Measurements from ENCODE around the gene DNM2. TPM values are rescaled to one million over a fixed set of nuclear protein-coding genes. Genes with fewer than 3 reads are reported as not detected.

DNM2 gene
- total RNA-seq, 1 experiment from 2014 or later, result 188 TPM

GRCh38 chr19:10683582-10683981, 34.3 kb upstream of the DNM2 start:
- no peak overlapping the region for H2AFZ ChIP-seq
- no peaks in the 10 kb centered on the region for H3K9me3 ChIP-seq (ENCODE audit: insufficient read depth, low read depth)
- no peak for TF ChIP-seq EZH2 (IDR thresholded peaks at IDR 0.05; ENCODE audit: low read depth)
- TF ChIP-seq, protein P1, sequence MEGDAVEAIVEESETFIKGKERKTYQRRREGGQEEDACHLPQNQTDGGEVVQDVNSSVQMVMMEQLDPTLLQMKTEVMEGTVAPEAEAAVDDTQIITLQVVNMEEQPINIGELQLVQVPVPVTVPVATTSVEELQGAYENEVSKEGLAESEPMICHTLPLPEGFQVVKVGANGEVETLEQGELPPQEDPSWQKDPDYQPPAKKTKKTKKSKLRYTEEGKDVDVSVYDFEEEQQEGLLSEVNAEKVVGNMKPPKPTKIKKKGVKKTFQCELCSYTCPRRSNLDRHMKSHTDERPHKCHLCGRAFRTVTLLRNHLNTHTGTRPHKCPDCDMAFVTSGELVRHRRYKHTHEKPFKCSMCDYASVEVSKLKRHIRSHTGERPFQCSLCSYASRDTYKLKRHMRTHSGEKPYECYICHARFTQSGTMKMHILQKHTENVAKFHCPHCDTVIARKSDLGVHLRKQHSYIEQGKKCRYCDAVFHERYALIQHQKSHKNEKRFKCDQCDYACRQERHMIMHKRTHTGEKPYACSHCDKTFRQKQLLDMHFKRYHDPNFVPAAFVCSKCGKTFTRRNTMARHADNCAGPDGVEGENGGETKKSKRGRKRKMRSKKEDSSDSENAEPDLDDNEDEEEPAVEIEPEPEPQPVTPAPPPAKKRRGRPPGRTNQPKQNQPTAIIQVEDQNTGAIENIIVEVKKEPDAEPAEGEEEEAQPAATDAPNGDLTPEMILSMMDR (conservative IDR thresholded peaks at IDR 0.05), result no peak
- peaks cover 84% of the 10 kb centered on the region for H4K20me1 ChIP-seq (ENCODE audit: insufficient read depth)
- no peaks in the 10 kb centered on the region for H3K27me3 ChIP-seq (ENCODE audit: insufficient read depth, low read depth)
- H3K79me2 ChIP-seq (ENCODE audit: low read depth), result peaks cover 26% of the 10 kb centered on the region; the same call in 1 of the 2 replicates
- H3K4me1 ChIP-seq (replicated peaks; ENCODE audit: insufficient read depth), result no peaks in the 10 kb centered on the region
- POLR2A ChIA-PET (ENCODE audit: unreplicated experiment), result no interaction called here
- no peak for DNase-seq
- H3K27ac ChIP-seq, result no peak overlapping the region
- peaks cover 49% of the 10 kb centered on the region for H3F3A ChIP-seq (ENCODE audit: insufficient read depth, low read depth)
- H3K36me3 ChIP-seq (ENCODE audit: low read depth), result peaks cover 60% of the 10 kb centered on the region
- CTCF ChIA-PET, result no interaction called here
- H3K4me2 ChIP-seq, result no peak overlapping the region
- H3K9me2 ChIP-seq (ENCODE audit: insufficient read depth), result no peaks in the 10 kb centered on the region
- TSS peak; percentile 3 for BruUV-seq (replicated peaks)
- intact Hi-C loops (cut with micrococcal nuclease; ENCODE audit: unreplicated experiment), result no loop called here
- H3K4me3 ChIP-seq, result no peak overlapping the region

DNA sequence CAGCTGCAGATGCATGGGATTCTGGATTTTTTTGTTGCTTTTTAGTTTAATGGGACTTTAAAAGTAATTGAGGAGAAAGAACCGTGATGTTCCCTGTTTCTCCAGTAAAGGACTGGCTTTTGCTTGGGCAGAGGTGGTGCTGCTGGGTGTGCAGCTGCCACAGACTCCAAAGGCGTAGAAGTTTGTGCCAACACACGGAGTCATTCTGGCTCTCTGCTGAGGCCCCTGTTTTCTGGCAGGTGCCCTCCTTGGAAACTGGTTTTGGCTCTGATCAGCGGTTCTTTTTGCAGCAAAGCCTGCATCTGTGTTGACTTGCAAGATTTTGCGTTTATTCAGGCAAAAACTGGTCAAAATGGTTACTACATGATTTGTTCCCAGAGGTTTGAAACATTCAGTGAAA, 32.7 kb upstream of the DNM2 start:
- peaks cover 17% of the 10 kb centered on the region; the same call in 1 of the 2 replicates for H3K79me2 ChIP-seq (ENCODE audit: low read depth)
- no peaks in the 10 kb centered on the region for H3K9me2 ChIP-seq (ENCODE audit: insufficient read depth)
- TF ChIP-seq EZH2 (IDR thresholded peaks at IDR 0.05; ENCODE audit: low read depth), result no peak
- TF ChIP-seq, protein P1 (conservative IDR thresholded peaks at IDR 0.05), result no peak
- peaks cover 88% of the 10 kb centered on the region for H4K20me1 ChIP-seq (ENCODE audit: insufficient read depth)
- no peak overlapping the region for H3K4me3 ChIP-seq
- ChIA-PET CTCF (no interaction called here), POLR2A (ENCODE audit: unreplicated experiment) (no interaction called here)
- no peaks in the 10 kb centered on the region for H3K9me3 ChIP-seq (ENCODE audit: insufficient read depth, low read depth)
- H3F3A ChIP-seq (ENCODE audit: insufficient read depth, low read depth), result peaks cover 49% of the 10 kb centered on the region
- no peaks in the 10 kb centered on the region for H3K4me1 ChIP-seq (replicated peaks; ENCODE audit: insufficient read depth)
- H3K36me3 ChIP-seq (ENCODE audit: low read depth), result peaks cover 53% of the 10 kb centered on the region
- no peak for DNase-seq
- intact Hi-C loops (cut with micrococcal nuclease; ENCODE audit: unreplicated experiment), result no loop called here
- no peaks in the 10 kb centered on the region for H3K27me3 ChIP-seq (ENCODE audit: insufficient read depth, low read depth)
- H3K4me2 ChIP-seq, result no peak overlapping the region
- BruUV-seq (replicated peaks), result TSS peak; percentile 26
- no peak overlapping the region for H2AFZ ChIP-seq
- no peak overlapping the region for H3K27ac ChIP-seq

DNA sequence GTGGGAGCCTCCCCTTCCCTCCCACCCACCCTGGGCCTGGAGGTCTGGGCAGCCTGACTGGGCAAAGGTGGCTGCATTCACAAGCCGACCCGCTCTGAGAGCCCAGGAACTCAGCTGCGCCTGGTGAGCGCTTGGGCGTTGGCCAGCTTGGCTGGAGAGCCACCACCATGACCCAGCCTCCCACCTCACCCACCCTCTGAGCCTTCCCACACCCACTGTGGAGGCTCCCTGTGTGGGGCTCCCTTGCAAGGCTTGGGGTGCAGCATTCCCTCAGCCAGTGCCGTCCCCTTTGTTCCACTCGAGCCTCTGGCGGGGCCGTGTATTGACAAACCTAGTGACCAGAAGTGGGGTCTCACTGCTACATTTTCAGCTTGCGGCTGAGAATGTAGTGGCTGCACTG, 31.7 kb upstream of the DNM2 start:
- POLR2A ChIA-PET (ENCODE audit: unreplicated experiment), result no interaction called here
- H3K27ac ChIP-seq, result no peak overlapping the region

More for the DNA sequence above, 31.7 kb upstream of the DNM2 start:
- Histone ChIP-seq H3K9me2 (ENCODE audit: insufficient read depth) (no peaks in the 10 kb centered on the region), H3K4me2 (no peak overlapping the region), H3K27me3 (ENCODE audit: insufficient read depth, low read depth) (no peaks in the 10 kb centered on the region), H3K4me1 (replicated peaks; ENCODE audit: insufficient read depth) (no peaks in the 10 kb centered on the region), H3K36me3 (ENCODE audit: low read depth) (peaks cover 43% of the 10 kb centered on the region), H3K9me3 (ENCODE audit: insufficient read depth, low read depth) (no peaks in the 10 kb centered on the region), H4K20me1 (ENCODE audit: insufficient read depth) (peaks cover 88% of the 10 kb centered on the region), H3K79me2 (ENCODE audit: low read depth) (peaks cover 8% of the 10 kb centered on the region; the same call in 1 of the 2 replicates), H3F3A (ENCODE audit: insufficient read depth, low read depth) (peaks cover 53% of the 10 kb centered on the region), H2AFZ (no peak overlapping the region), H3K4me3 (no peak overlapping the region)
- no peak for TF ChIP-seq EZH2 (IDR thresholded peaks at IDR 0.05; ENCODE audit: low read depth)
- TF ChIP-seq, protein P1 (conservative IDR thresholded peaks at IDR 0.05), result no peak
- CTCF ChIA-PET, result no interaction called here
- no TSS peak for BruUV-seq (replicated peaks)
- DNase-seq, result no peak
- intact Hi-C loops (cut with micrococcal nuclease; ENCODE audit: unreplicated experiment), result no loop called here

All from PC-9 (cell line).